ENCODE measurements around the gene CHP1. TPM values are rescaled to one million over a fixed set of nuclear protein-coding genes. Genes with fewer than 3 reads are reported as not detected.

Gene CHP1
- total RNA-seq: 82.7 and 112 TPM in 2 replicates

GRCh38 chr15:41230650-41231421 is at the start of gene CHP1, which contains the start of gene EXD1:
CHP1 (plus strand) TSS chr15:41231268; CDS start chr15:41231383, 115 bp downstream.
EXD1 (minus strand) TSS chr15:41230757; CDS start chr15:41226575, 4,182 bp downstream.

Other genes with a start within 250 kb of the CHP1 start
- gene INO80, start 115.0 kb upstream of the CHP1 start, total RNA-seq: 15.2 and 35.4 TPM in 2 replicates
- not detected in 2 replicates for gene EXD1, start 511 bp upstream of the CHP1 start, total RNA-seq
- gene OIP5, start 101.3 kb downstream of the CHP1 start, total RNA-seq: 26.2 and 27.7 TPM in 2 replicates
- 97.9 and 105 TPM in 2 replicates for gene NUSAP1, start 101.6 kb downstream of the CHP1 start, total RNA-seq
- 23.2 and 26.0 TPM in 2 replicates for gene NDUFAF1, start 171.2 kb downstream of the CHP1 start, total RNA-seq
- 19.0 and 20.1 TPM in 2 replicates for gene RTF1, start 185.8 kb downstream of the CHP1 start, total RNA-seq